ENCODE data around the gene EGFR. TPM values are rescaled to one million over a fixed set of nuclear protein-coding genes. Genes with fewer than 3 reads are reported as not detected.

Gene EGFR
- total and polyA plus RNA-seq, 2 donors (not counting 3 experiments of a cell fraction or from before 2014, with no cell fraction given) = 1.5 to 4.1 TPM

DNA sequence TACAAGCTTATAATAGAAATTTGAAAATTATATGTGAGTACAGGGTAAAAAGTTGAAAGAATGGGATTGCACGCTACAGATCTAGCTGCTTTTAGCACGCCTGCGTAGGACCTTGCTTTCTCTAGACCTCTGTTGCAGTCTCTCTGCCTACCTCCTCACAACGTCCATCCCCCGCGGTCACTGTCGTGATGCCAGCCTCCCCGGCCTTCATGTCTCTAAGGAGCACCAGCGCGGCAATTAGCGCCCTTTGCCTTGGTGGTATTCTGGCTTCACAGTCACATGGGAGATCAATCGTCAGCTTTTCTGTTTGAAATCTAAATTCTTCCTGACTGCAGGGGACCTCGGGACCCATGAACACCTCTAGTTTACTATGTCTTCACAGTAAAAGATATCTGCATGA is 131.3 kb downstream of the EGFR start:
- Histone ChIP-seq H3K27ac (ENCODE audit: insufficient read depth, low read depth, low read length) (no peak overlapping the region), H3K4me1 (ENCODE audit: control insufficient read depth, extremely low read depth, insufficient read depth, low read length) (peaks cover 9% of the 10 kb centered on the region), H3K79me2 (ENCODE audit: control insufficient read depth, insufficient read depth, low read length) (no peaks in the 10 kb centered on the region), H3K9me1 (replicated peaks; ENCODE audit: control insufficient read depth, extremely low read depth, insufficient read depth, low read length) (no peaks in the 10 kb centered on the region), H4K20me1 (replicated peaks; ENCODE audit: control insufficient read depth, extremely low read depth, insufficient read depth, low read length) (no peaks in the 10 kb centered on the region), H3K4me2 (ENCODE audit: insufficient read depth, low read length) (no peak overlapping the region), H3K9ac (replicated peaks; ENCODE audit: extremely low read depth, insufficient read depth, low read length) (no peak overlapping the region), H3K9me3 (replicated peaks; ENCODE audit: control insufficient read depth, insufficient read depth, low read length) (no peaks in the 10 kb centered on the region), H3K27me3 (ENCODE audit: control insufficient read depth in 2 of 2, insufficient read depth in 2 of 2, low read length in 2 of 2) (no peaks in the 10 kb centered on the region), H2AFZ (ENCODE audit: low read depth, low read length) (no peak overlapping the region), H3K36me3 (ENCODE audit: control insufficient read depth in 2 of 2, extremely low read depth in 1 of 2, insufficient read depth in 2 of 2, low read length in 2 of 2) (no peaks in the 10 kb centered on the region), H3K4me3 (replicated peaks in 1 of 3; ENCODE audit: insufficient read depth in 1 of 3, low read depth in 1 of 3, low read length in 3 of 3) (no peak overlapping the region)
- intact Hi-C loops (cut with micrococcal nuclease) (no loop called here), dilution Hi-C loops (cut with MboI; ENCODE audit: extremely low pct_ligation_motif_present, low sequenced_read_pairs) (no loop called here)
- no peak for FAIRE-seq
- DNase-seq (ENCODE audit: low read depth, low spot score) = no peak
- CTCF ChIA-PET = interaction anchor here (1.9 kb wide), 1 partner anchor 105 kb away, joined by 5 read pairs; no protein-coding TSS in a partner anchor
- TF ChIP-seq JUN (IDR thresholded peaks at IDR 0.05; ENCODE audit: borderline replicate concordance, insufficient read depth, insufficient read length, low read depth) (no peak), GATA2 (IDR thresholded peaks at IDR 0.05; ENCODE audit: insufficient read depth, insufficient read length, low read depth, low read length) (no peak), MYC (IDR thresholded peaks at IDR 0.05; ENCODE audit: low read depth, low read length) (no peak), POLR2A (IDR thresholded peaks at IDR 0.05; ENCODE audit: low read depth, low read length) (no peak), FOS (IDR thresholded peaks at IDR 0.05; ENCODE audit: borderline replicate concordance, insufficient read depth, low read length) (no peak), POLR2AphosphoS5 (IDR thresholded peaks at IDR 0.05; ENCODE audit: insufficient read depth, low read depth, low read length) (no peak), EZH2 (IDR thresholded peaks at IDR 0.05; ENCODE audit: borderline replicate concordance, low read depth, low read length, severe bottlenecking) (no peak)
- TF ChIP-seq, protein P1, sequence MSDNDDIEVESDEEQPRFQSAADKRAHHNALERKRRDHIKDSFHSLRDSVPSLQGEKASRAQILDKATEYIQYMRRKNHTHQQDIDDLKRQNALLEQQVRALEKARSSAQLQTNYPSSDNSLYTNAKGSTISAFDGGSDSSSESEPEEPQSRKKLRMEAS (IDR thresholded peaks at IDR 0.05; ENCODE audit: insufficient read depth, insufficient read length) = no peak
- TF ChIP-seq, protein P2, sequence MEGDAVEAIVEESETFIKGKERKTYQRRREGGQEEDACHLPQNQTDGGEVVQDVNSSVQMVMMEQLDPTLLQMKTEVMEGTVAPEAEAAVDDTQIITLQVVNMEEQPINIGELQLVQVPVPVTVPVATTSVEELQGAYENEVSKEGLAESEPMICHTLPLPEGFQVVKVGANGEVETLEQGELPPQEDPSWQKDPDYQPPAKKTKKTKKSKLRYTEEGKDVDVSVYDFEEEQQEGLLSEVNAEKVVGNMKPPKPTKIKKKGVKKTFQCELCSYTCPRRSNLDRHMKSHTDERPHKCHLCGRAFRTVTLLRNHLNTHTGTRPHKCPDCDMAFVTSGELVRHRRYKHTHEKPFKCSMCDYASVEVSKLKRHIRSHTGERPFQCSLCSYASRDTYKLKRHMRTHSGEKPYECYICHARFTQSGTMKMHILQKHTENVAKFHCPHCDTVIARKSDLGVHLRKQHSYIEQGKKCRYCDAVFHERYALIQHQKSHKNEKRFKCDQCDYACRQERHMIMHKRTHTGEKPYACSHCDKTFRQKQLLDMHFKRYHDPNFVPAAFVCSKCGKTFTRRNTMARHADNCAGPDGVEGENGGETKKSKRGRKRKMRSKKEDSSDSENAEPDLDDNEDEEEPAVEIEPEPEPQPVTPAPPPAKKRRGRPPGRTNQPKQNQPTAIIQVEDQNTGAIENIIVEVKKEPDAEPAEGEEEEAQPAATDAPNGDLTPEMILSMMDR (IDR thresholded peaks at IDR 0.05; ENCODE audit: extremely low read depth in 1 of 2, insufficient read depth in 1 of 2, low read depth in 1 of 2, low read length in 2 of 2) = no peak
- no TSS peak for BruUV-seq (replicated peaks)
- POLR2A ChIA-PET = no interaction called here

All from endothelial cell of umbilical vein (primary cell).